Esophagus squamous epithelium (tissue), 4 donors: ENCODE results near the gene CREB3L1.

Source experiments
- POLR2A ChIP-seq, 4 donors: fragments of 450-650 bp; IDR thresholded peaks; one replicate each; pipeline ENCODE4 v1.6.1; 2017; ENCODE audit warnings: antibody characterized with exemption in 4 of 4, mild to moderate bottlenecking in 4 of 4, moderate library complexity in 3 of 4
- TF ChIP-seq, protein P1 (sequence below), 6 experiments: fragments of 450-650 bp in 4 of 6; fragments of 200-600 bp in 2 of 6; sonication (generic) in 2 of 6; IDR thresholded peaks; one replicate each; pipeline ENCODE4 v1.5.1; 2016 to 2019; ENCODE audit warnings: antibody characterized with exemption in 6 of 6, mild to moderate bottlenecking in 4 of 6, moderate library complexity in 4 of 6

GRCh38 chr11:46322759-46323158, 45.3 kb downstream of the CREB3L1 start:
- TF ChIP-seq, protein P1, sequence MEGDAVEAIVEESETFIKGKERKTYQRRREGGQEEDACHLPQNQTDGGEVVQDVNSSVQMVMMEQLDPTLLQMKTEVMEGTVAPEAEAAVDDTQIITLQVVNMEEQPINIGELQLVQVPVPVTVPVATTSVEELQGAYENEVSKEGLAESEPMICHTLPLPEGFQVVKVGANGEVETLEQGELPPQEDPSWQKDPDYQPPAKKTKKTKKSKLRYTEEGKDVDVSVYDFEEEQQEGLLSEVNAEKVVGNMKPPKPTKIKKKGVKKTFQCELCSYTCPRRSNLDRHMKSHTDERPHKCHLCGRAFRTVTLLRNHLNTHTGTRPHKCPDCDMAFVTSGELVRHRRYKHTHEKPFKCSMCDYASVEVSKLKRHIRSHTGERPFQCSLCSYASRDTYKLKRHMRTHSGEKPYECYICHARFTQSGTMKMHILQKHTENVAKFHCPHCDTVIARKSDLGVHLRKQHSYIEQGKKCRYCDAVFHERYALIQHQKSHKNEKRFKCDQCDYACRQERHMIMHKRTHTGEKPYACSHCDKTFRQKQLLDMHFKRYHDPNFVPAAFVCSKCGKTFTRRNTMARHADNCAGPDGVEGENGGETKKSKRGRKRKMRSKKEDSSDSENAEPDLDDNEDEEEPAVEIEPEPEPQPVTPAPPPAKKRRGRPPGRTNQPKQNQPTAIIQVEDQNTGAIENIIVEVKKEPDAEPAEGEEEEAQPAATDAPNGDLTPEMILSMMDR (IDR thresholded peaks at IDR 0.05), result no peak
- no peak for TF ChIP-seq POLR2A (IDR thresholded peaks at IDR 0.05)
